ENCODE measurements around the gene KBTBD3.

- no peak for TF ChIP-seq ARNT (IDR thresholded peaks at IDR 0.05)
- TF ChIP-seq BHLHE40 (IDR thresholded peaks at IDR 0.05; ENCODE audit: borderline replicate concordance), result no peak
- TF ChIP-seq ZNF384 (IDR thresholded peaks at IDR 0.05), result no peak
Observed at GRCh38 chr11:106043540-106043939, 33.6 kb downstream of the KBTBD3 start.
